ENCODE data around the gene IQSEC3.

Gene IQSEC3

DNA sequence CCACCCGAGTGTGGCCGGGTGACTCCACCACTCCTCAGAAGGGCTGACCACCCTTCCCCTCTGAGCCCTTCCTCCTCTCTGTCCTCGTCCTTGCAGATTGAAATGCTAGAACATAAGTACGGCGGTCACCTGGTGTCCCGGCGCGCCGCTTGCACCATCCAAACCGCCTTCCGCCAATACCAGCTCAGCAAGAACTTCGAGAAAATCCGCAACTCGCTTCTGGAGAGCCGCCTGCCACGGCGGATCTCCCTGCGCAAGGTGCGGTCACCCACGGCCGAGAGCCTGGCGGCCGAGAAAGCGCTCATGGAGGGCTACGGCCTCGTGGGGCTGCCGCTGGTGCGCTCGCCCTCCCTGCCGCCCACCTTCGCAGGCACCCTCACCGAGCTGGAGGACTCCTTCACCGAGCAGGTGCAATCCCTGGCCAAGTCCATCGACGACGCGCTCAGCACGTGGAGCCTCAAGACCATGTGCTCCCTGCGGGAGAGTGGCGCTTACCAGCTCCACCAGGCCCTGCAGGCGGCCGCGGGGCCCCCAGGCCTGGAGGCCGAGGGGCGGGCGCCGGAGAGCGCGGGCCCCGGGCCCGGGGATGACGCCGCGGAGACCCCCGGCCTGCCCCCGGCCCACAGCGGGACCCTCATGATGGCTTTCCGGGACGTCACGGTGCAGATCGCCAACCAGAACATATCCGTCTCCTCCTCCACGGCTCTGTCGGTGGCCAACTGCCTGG is 71.8 kb downstream of the IQSEC3 start:
- 93 to 94% methylated on average over 64 of the region's 64 CpGs for WGBS, 2 experiments
- Histone ChIP-seq H3K4me1 (ENCODE audit: control insufficient read depth, insufficient read depth, low read length) (peaks cover 29% of the 10 kb centered on the region), H3K9me3 (ENCODE audit: control insufficient read depth, low read length) (no peaks in the 10 kb centered on the region), H3K36me3 (ENCODE audit: control insufficient read depth, insufficient read depth, low read length) (no peaks in the 10 kb centered on the region), H3K27ac (ENCODE audit: insufficient read depth, low read depth, low read length, poor library complexity, severe bottlenecking) (no peak overlapping the region), H3K27me3 (ENCODE audit: control insufficient read depth, insufficient read depth, low read length, poor library complexity, severe bottlenecking) (peaks cover 26% of the 10 kb centered on the region), H3K4me3 (ENCODE audit: insufficient read depth, low read depth, low read length) (no peak overlapping the region)

DNA sequence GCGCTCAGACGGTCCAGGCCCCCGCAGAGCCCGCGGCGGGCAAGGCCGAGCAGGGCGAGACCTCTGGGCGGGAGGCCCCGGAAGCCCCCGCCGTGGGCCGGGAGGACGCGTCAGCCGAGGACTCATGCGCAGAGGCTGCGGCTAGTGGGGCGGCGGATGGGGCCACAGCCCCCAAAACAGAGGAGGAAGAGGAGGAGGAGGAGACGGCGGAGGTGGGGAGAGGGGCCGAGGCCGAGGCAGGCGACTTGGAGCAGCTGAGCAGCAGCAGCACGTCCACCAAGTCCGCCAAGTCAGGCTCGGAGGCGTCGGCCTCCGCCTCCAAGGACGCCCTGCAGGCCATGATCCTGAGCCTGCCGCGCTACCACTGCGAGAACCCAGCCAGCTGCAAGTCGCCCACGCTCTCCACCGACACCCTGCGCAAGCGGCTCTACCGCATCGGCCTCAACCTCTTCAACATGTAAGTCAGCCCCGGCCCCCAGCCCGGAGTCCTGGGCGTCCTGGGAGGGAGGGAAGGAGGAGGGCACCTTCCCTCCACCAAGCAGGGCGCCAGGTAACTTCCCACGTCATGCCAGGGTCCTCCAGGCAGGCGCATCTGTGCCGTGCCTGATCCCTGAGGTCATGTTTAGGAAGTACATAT is 72.4 kb downstream of the IQSEC3 start:
- Histone ChIP-seq H3K27ac (ENCODE audit: insufficient read depth, low read depth, low read length, poor library complexity, severe bottlenecking) (no peak overlapping the region), H3K4me1 (ENCODE audit: control insufficient read depth, insufficient read depth, low read length) (peaks cover 34% of the 10 kb centered on the region), H3K27me3 (ENCODE audit: control insufficient read depth, insufficient read depth, low read length, poor library complexity, severe bottlenecking) (peaks cover 26% of the 10 kb centered on the region), H3K9me3 (ENCODE audit: control insufficient read depth, low read length) (no peaks in the 10 kb centered on the region), H3K4me3 (ENCODE audit: insufficient read depth, low read depth, low read length) (no peak overlapping the region), H3K36me3 (ENCODE audit: control insufficient read depth, insufficient read depth, low read length) (no peaks in the 10 kb centered on the region)
- 56 to 66% methylated on average over 46 to 47 of the region's 49 CpGs for WGBS, 2 experiments

DNA sequence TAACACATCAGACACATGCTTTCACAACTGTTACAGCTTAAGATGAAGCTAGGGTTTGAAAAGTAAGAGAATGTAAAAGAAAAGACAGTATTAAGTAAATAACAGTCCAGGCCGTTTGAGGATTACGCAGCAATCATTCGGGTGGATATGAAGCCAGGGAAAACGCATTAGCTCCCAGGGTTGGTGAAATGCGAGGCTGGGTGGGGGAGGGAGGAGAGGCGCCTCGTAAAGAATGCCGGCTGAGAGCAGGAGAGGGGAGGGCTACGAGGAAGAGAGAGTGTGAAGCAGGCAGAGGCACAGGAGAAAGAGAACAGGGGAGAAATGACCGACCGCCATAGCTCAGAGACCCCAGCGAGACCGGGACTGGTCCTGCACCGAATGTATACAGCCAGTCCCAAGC is 73.0 kb downstream of the IQSEC3 start:
- WGBS, 2 experiments, result 14 to 18% methylated on average over 14 of the region's 14 CpGs
- Histone ChIP-seq H3K27me3 (ENCODE audit: control insufficient read depth, insufficient read depth, low read length, poor library complexity, severe bottlenecking) (peaks cover 26% of the 10 kb centered on the region), H3K27ac (ENCODE audit: insufficient read depth, low read depth, low read length, poor library complexity, severe bottlenecking) (no peak overlapping the region), H3K4me1 (ENCODE audit: control insufficient read depth, insufficient read depth, low read length) (peaks cover 40% of the 10 kb centered on the region), H3K4me3 (ENCODE audit: insufficient read depth, low read depth, low read length) (no peak overlapping the region), H3K36me3 (ENCODE audit: control insufficient read depth, insufficient read depth, low read length) (no peaks in the 10 kb centered on the region), H3K9me3 (ENCODE audit: control insufficient read depth, low read length) (no peaks in the 10 kb centered on the region)

DNA sequence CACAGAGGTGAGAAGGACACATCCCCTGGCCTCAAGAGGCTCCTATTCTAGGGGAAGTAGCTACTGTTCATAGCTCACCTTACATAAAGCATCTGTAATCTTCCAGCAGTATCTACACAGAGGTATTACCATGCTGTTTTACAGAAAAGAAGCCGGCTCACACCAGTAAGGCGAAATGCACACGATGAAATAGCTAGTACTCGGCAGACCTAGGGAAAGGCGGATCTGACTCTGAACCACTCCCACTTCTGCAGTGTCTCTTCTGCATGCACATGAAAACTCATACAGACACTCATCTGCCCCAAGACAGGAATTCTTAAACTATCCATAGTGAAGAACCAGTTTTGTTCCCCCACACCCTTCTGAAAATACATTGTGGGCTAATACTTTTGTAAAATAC is 73.6 kb downstream of the IQSEC3 start:
- peaks cover 26% of the 10 kb centered on the region for H3K27me3 ChIP-seq (ENCODE audit: control insufficient read depth, insufficient read depth, low read length, poor library complexity, severe bottlenecking)
- no peaks in the 10 kb centered on the region for H3K9me3 ChIP-seq (ENCODE audit: control insufficient read depth, low read length)
- WGBS, 2 experiments, result 78 to 79% methylated on average over 5 of the region's 5 CpGs
- peaks cover 45% of the 10 kb centered on the region for H3K4me1 ChIP-seq (ENCODE audit: control insufficient read depth, insufficient read depth, low read length)
- no peak overlapping the region for H3K27ac ChIP-seq (ENCODE audit: insufficient read depth, low read depth, low read length, poor library complexity, severe bottlenecking)
- no peaks in the 10 kb centered on the region for H3K36me3 ChIP-seq (ENCODE audit: control insufficient read depth, insufficient read depth, low read length)
- no peak overlapping the region for H3K4me3 ChIP-seq (ENCODE audit: insufficient read depth, low read depth, low read length)

DNA sequence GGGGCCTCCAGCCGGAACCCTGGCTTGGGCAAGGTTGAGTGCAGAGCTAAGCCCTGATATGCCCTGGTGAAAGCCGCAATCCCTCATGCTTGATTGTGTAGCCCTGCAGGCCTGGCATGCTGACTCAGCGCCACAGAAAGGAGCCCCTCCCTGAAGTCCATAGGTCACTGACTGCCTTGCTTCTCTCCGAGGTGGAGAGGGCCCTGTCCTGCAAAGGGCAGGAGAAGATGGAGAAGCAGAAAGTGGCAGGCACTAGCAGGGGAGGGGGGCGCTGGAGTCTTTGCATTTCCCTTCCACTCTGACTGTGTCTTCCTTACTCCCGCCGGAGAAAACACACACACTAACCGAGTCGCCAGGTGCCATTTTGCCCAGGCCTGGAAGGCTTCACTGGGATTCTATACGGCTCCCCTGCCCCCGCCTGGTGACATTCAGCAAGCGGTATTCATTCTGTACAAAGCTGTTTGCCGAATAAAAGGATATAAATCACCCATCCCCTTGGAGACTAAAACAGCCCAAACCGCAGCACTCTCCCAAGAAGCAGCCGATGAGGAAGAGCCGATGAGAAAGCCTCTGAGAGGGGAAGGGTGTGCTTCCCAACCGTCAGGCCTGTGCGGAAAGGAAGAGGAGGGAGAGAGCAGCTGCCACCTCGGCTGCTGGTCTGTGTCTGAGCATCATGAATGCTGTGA is 77.5 kb downstream of the IQSEC3 start:
- Histone ChIP-seq H3K27ac (ENCODE audit: insufficient read depth, low read depth, low read length, poor library complexity, severe bottlenecking) (no peak overlapping the region), H3K4me3 (ENCODE audit: insufficient read depth, low read depth, low read length) (no peak overlapping the region), H3K4me1 (ENCODE audit: control insufficient read depth, insufficient read depth, low read length) (peaks cover 49% of the 10 kb centered on the region), H3K27me3 (ENCODE audit: control insufficient read depth, insufficient read depth, low read length, poor library complexity, severe bottlenecking) (peaks cover 18% of the 10 kb centered on the region), H3K36me3 (ENCODE audit: control insufficient read depth, insufficient read depth, low read length) (no peaks in the 10 kb centered on the region), H3K9me3 (ENCODE audit: control insufficient read depth, low read length) (no peaks in the 10 kb centered on the region)
- WGBS, 2 experiments, result 67 to 72% methylated on average over 19 of the region's 19 CpGs

DNA sequence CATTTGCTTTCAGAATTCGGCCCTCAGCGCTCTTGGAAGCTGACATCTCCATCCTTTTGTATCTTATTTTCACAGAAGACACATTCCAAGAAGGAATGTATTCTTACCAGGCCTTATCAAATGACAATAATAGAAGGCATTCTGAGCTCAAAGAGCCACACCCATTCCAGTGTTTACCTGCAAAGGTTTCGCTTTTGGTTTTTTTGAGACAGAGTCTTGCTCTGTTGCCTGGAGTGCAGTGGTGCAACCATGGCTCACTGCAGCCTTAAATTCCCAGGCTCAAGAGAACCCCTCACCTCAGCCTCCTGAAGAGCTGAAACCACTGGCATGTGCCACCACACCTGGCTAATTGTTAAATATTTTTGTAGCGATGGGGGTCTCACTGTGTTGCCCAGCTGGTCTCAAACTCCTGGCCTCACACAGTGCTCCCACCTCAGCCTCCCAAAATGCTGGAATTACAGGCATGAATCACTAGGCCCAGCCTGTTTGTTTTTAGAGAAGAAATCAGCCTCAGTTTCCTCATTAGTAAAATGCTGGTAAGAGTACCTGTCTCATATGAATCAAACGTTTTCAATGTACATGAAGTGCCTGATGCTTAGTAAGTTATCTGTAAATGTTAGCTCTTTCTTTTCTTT is 78.2 kb downstream of the IQSEC3 start:
- peaks cover 11% of the 10 kb centered on the region for H3K27me3 ChIP-seq (ENCODE audit: control insufficient read depth, insufficient read depth, low read length, poor library complexity, severe bottlenecking)
- H3K27ac ChIP-seq (ENCODE audit: insufficient read depth, low read depth, low read length, poor library complexity, severe bottlenecking), result no peak overlapping the region
- no peaks in the 10 kb centered on the region for H3K36me3 ChIP-seq (ENCODE audit: control insufficient read depth, insufficient read depth, low read length)
- peaks cover 42% of the 10 kb centered on the region for H3K4me1 ChIP-seq (ENCODE audit: control insufficient read depth, insufficient read depth, low read length)
- no peaks in the 10 kb centered on the region for H3K9me3 ChIP-seq (ENCODE audit: control insufficient read depth, low read length)
- H3K4me3 ChIP-seq (ENCODE audit: insufficient read depth, low read depth, low read length), result no peak overlapping the region
- WGBS, 2 experiments, result 89 to 93% methylated on average over 5 of the region's 5 CpGs

DNA sequence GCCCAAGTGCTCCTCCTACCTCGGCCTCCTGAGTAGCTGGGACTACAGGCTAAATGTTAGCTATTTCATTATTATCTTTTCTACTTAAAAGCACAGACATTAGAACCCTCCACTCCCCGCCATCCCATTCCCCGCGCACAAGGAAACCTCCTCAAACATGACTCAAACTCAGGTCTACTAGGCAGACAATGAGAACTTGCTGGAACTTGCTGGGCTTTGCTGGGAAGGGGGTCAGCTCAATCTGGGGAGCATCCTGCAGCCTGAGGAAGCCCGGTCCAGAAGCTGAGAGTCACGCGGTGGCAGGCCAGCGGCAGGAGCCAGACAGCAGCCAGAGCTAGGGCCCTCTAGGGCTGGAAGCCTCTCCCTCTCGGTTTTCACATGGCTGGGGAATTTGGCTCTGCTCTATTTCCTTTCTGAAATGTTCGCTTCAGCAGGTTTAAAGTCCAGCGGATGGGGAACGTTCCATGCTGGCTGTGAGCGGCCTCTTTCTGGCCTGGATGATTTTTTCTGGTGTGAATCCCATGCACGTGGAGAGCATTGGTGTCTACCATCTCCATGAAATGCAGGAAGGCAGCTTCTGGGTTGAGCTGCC is 78.9 kb downstream of the IQSEC3 start:
- H3K9me3 ChIP-seq (ENCODE audit: control insufficient read depth, low read length), result no peaks in the 10 kb centered on the region
- 74% methylated on average over 14 of the region's 14 CpGs for WGBS, 2 experiments
- H3K27ac ChIP-seq (ENCODE audit: insufficient read depth, low read depth, low read length, poor library complexity, severe bottlenecking), result no peak overlapping the region
- H3K36me3 ChIP-seq (ENCODE audit: control insufficient read depth, insufficient read depth, low read length), result no peaks in the 10 kb centered on the region
- peaks cover 39% of the 10 kb centered on the region for H3K4me1 ChIP-seq (ENCODE audit: control insufficient read depth, insufficient read depth, low read length)
- H3K4me3 ChIP-seq (ENCODE audit: insufficient read depth, low read depth, low read length), result no peak overlapping the region
- H3K27me3 ChIP-seq (ENCODE audit: control insufficient read depth, insufficient read depth, low read length, poor library complexity, severe bottlenecking), result peaks cover 4% of the 10 kb centered on the region

DNA sequence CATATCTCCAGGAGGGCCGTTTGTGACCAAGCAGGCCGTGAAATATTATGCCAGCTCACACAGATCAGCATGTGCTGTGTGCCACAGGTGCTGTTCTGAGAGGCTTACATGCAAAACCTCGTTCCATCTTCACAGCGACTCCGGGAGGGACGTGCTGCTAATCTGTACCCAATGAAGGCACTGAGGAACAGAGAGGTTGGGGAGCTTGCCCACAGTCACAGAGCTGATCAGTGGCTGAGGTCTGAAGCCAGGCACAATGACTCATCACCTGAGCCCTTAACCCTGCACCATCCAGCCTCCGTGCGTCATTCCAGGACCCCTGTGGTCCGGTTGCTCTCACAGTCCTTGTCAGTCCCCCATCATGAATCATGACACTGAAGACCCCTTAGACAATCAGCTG is 80.7 kb downstream of the IQSEC3 start:
- no peaks in the 10 kb centered on the region for H3K36me3 ChIP-seq (ENCODE audit: control insufficient read depth, insufficient read depth, low read length)

DNA sequence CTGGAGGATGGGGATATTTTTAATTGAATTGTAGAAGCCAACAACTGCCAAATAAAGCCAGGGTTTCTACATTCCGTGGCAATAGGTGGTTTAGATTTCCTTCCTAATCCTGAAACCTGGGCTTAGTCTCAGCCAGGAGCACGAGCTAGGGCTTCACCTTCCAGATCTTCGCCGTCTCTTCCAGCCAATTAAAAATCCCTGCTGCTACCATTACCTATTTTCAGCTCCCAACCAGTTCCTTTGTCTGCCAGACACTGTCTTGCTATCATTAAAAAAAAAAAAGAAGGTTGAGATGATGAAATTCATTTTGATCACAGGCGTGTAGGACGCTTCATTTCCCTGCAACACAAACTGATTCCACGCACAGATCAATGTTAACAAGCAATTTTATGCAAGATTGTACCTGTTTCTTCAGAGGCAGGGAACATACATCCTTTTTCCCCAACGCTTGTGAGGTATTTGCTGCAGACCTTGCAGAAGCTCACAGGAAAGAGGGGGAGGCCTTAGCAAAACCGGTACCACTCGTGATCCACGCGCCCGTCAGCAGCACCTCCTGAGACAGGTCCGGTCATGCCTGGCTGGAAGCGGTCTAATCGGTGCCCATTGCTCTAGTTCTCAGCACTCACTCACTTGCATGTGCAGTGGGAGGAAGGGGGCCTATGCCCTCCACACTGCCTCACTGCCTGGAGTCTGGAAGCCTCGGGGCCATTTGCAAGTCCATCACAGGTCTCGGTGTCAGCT is 82.3 kb downstream of the IQSEC3 start:
- Histone ChIP-seq H3K4me3 (ENCODE audit: insufficient read depth, low read depth, low read length) (no peak overlapping the region), H3K9me3 (ENCODE audit: control insufficient read depth, low read length) (no peaks in the 10 kb centered on the region), H3K36me3 (ENCODE audit: control insufficient read depth, insufficient read depth, low read length) (no peaks in the 10 kb centered on the region), H3K4me1 (ENCODE audit: control insufficient read depth, insufficient read depth, low read length) (peaks cover 25% of the 10 kb centered on the region), H3K27me3 (ENCODE audit: control insufficient read depth, insufficient read depth, low read length, poor library complexity, severe bottlenecking) (no peaks in the 10 kb centered on the region), H3K27ac (ENCODE audit: insufficient read depth, low read depth, low read length, poor library complexity, severe bottlenecking) (no peak overlapping the region)
- 91 to 92% methylated on average over 18 of the region's 18 CpGs for WGBS, 2 experiments

More for the DNA sequence above, 80.7 kb downstream of the IQSEC3 start:
- no peak overlapping the region for H3K4me3 ChIP-seq (ENCODE audit: insufficient read depth, low read depth, low read length)
- 88 to 89% methylated on average over 9 of the region's 9 CpGs for WGBS, 2 experiments
- H3K9me3 ChIP-seq (ENCODE audit: control insufficient read depth, low read length), result no peaks in the 10 kb centered on the region
- no peaks in the 10 kb centered on the region for H3K27me3 ChIP-seq (ENCODE audit: control insufficient read depth, insufficient read depth, low read length, poor library complexity, severe bottlenecking)
- H3K4me1 ChIP-seq (ENCODE audit: control insufficient read depth, insufficient read depth, low read length), result peaks cover 29% of the 10 kb centered on the region
- H3K27ac ChIP-seq (ENCODE audit: insufficient read depth, low read depth, low read length, poor library complexity, severe bottlenecking), result no peak overlapping the region

Measured in ectodermal cell (in vitro differentiated cells).